Liver (tissue), 3 donors: ENCODE results near the gene AKAP13.

Experiments used
- TAF1 ChIP-seq: conservative IDR thresholded peaks from 2 replicates; pipeline ENCODE4 v1.6.1; 2016; ENCODE audit warnings: antibody characterized with exemption, mild to moderate bottlenecking
- TF ChIP-seq, protein P1 (sequence below): fragments of 150-350 bp; IDR thresholded peaks from 2 replicates; pipeline ENCODE4 v1.5.1; 2017; ENCODE audit warnings: improper control_type of control experiment, low read depth, low read length; ENCODE audit not compliant: missing input control
- TF ChIP-seq, protein P2 (sequence below): IDR thresholded peaks from 2 replicates; pipeline ENCODE4 v1.6.1; 2016; ENCODE audit warnings: antibody characterized with exemption
- donor health status: healthy.
- donor health status: healthy.

DNA sequence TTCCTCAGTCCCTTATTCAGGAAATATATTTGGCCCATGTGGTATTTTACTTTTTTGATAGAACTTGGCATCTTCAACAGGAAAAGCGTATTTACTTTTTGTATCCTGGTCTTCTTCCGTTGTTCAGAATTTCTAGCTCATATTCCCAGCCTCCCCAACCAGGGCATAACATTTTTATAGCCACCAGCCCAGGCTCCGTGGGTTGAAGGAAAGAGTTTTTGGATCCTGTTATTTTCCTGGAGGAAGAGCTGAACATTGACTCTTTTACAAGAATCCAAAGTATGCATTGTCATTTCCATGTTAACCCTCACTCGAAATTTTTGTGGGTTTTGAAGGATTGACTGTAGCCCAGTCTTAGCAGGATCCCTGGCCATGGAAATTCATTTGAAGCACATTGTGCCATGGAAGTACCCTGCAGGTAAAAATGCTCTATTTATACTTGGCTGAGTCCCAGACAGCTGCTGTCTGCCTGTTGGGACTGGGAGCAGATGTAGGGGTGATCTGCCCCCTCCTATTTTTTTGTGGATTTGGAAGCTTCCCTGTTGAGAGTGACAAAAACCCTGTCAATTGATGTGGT is 98.8 kb downstream of the AKAP13 start:
- TF ChIP-seq TAF1, result no peak
- TF ChIP-seq, protein P1, sequence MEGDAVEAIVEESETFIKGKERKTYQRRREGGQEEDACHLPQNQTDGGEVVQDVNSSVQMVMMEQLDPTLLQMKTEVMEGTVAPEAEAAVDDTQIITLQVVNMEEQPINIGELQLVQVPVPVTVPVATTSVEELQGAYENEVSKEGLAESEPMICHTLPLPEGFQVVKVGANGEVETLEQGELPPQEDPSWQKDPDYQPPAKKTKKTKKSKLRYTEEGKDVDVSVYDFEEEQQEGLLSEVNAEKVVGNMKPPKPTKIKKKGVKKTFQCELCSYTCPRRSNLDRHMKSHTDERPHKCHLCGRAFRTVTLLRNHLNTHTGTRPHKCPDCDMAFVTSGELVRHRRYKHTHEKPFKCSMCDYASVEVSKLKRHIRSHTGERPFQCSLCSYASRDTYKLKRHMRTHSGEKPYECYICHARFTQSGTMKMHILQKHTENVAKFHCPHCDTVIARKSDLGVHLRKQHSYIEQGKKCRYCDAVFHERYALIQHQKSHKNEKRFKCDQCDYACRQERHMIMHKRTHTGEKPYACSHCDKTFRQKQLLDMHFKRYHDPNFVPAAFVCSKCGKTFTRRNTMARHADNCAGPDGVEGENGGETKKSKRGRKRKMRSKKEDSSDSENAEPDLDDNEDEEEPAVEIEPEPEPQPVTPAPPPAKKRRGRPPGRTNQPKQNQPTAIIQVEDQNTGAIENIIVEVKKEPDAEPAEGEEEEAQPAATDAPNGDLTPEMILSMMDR, result no peak
- TF ChIP-seq, protein P2, sequence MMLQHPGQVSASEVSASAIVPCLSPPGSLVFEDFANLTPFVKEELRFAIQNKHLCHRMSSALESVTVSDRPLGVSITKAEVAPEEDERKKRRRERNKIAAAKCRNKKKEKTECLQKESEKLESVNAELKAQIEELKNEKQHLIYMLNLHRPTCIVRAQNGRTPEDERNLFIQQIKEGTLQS, result no peak
